NCI-H345 (cell line): ENCODE measurements around the gene GNPAT.

Experiments used
- DNase-seq: peaks from one replicate; lab custom pipeline; 2025; lab: John Stamatoyannopoulos, UW

The GNPAT gene

GRCh38 chr1:231317306-231318014, 76.4 kb downstream of the GNPAT start:
- no peak for DNase-seq

DNA sequence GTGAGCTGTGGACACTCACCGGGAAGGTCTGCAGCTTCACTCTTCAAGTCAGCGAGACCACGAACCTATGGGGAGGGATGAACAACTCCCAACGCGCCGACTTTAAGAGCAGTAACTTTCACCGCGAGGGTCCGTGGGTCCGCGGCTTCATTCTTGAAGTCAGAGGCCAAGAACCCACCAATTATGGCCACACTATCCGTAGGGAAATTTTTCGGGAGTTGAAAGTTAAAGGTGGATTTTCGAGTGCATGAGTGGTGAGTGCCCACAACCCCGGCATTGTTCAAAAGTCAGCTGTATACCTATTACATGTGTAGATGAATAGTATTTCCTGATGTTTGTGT, 77.0 kb downstream of the GNPAT start:
- no peak for DNase-seq

GRCh38 chr1:231318568-231318967, 77.6 kb downstream of the GNPAT start:
- DNase-seq: no peak

DNA sequence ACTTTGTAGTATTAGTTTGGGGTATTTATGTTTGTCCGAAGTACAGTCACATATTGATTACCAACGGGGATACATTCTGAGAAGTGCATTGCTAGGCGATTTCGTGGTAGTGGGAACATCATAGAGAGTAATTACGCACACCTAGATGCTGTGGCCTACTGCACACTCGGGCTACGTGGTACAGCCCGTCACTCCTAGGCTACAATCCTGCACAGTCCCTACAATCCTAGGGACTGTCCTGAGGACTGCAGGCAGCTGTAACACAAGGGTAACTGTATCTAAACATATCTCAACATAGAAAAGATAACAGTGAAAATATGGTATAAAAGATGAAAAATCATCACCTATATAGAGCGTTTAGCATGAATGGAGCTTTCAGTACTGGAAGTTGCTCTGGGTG, 78.1 kb downstream of the GNPAT start:
- DNase-seq: no peak

- no peak for DNase-seq
Measured at GRCh38 chr1:231322880-231323530, 82.0 kb downstream of the GNPAT start.

DNA sequence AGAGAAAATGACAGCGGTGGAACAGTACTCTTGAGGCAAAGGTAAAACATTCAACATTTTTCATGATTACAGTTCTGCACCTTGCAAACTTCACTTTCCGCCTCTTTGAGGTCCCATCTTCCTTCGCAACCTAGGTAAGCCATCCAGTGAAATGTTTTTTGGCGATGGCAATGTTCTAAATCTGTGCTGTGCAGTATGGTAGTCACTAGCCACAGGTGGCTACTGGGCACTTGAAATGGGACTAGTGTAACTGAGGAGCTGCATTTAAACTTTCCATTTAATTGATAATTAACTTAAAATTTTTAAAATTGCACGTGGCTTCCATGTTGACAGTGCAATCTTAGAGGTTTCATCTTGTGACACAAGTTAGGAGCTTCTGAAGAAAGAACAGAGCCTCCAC, 83.6 kb downstream of the GNPAT start:
- no peak for DNase-seq

GRCh38 chr1:231326248-231326647, 85.2 kb downstream of the GNPAT start:
- no peak for DNase-seq
